Measurements from ENCODE around the gene EEF1G. TPM values are rescaled to one million over a fixed set of nuclear protein-coding genes. Genes with fewer than 3 reads are reported as not detected.

Gene EEF1G
- total RNA-seq, 1 experiment from 2014 or later: 1,667 TPM

DNA sequence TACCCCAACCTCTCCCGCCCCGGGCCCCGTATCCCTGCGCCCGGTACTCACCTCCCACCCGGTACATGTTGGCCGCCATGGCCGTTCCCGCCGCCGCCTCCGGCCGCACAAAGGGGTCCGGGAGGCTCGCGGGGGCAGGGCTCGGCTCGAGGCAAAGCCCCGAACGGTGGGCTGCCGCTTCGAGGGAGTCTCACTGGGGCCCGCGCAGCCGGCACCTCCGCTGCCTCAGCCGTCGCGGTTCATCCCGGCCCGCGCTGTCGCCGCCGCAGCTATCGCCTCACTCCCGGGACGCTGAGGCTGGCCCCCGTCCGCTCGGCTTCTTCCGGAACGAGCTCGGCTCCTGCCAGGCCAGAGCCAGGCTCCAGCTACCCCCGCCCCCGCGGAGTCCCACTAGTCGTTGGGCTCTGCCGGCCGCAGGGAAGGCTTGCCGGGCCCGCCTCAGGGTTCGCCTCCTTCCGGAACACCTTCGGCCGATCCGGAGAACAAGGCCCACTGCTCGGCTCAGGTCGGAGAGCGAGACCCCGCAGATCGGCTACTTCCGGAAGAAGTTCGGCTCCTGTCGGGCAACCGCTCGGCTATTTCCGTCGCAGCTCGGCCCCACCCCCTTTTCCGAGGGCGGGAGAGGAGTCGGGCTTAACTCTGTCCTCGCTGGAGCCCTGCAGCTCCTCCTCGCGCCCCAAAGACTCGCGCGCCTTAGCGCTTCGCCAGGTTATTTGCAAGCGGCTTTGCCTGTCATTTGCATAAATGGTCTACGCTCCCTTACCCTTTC lies 27.9 kb upstream of the EEF1G start, which contains the start of gene MTA2 (continued):
- TF ChIP-seq, protein P1, sequence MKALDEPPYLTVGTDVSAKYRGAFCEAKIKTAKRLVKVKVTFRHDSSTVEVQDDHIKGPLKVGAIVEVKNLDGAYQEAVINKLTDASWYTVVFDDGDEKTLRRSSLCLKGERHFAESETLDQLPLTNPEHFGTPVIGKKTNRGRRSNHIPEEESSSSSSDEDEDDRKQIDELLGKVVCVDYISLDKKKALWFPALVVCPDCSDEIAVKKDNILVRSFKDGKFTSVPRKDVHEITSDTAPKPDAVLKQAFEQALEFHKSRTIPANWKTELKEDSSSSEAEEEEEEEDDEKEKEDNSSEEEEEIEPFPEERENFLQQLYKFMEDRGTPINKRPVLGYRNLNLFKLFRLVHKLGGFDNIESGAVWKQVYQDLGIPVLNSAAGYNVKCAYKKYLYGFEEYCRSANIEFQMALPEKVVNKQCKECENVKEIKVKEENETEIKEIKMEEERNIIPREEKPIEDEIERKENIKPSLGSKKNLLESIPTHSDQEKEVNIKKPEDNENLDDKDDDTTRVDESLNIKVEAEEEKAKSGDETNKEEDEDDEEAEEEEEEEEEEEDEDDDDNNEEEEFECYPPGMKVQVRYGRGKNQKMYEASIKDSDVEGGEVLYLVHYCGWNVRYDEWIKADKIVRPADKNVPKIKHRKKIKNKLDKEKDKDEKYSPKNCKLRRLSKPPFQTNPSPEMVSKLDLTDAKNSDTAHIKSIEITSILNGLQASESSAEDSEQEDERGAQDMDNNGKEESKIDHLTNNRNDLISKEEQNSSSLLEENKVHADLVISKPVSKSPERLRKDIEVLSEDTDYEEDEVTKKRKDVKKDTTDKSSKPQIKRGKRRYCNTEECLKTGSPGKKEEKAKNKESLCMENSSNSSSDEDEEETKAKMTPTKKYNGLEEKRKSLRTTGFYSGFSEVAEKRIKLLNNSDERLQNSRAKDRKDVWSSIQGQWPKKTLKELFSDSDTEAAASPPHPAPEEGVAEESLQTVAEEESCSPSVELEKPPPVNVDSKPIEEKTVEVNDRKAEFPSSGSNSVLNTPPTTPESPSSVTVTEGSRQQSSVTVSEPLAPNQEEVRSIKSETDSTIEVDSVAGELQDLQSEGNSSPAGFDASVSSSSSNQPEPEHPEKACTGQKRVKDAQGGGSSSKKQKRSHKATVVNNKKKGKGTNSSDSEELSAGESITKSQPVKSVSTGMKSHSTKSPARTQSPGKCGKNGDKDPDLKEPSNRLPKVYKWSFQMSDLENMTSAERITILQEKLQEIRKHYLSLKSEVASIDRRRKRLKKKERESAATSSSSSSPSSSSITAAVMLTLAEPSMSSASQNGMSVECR (CRISPR knock-in tag; IDR thresholded peaks at IDR 0.05; ENCODE audit: borderline replicate concordance): peak; percentile 84; the same call in 1 of the 2 replicates
- no peak for TF ChIP-seq RORB (CRISPR knock-in tag; IDR thresholded peaks at IDR 0.05)
- TF ChIP-seq, protein P2, sequence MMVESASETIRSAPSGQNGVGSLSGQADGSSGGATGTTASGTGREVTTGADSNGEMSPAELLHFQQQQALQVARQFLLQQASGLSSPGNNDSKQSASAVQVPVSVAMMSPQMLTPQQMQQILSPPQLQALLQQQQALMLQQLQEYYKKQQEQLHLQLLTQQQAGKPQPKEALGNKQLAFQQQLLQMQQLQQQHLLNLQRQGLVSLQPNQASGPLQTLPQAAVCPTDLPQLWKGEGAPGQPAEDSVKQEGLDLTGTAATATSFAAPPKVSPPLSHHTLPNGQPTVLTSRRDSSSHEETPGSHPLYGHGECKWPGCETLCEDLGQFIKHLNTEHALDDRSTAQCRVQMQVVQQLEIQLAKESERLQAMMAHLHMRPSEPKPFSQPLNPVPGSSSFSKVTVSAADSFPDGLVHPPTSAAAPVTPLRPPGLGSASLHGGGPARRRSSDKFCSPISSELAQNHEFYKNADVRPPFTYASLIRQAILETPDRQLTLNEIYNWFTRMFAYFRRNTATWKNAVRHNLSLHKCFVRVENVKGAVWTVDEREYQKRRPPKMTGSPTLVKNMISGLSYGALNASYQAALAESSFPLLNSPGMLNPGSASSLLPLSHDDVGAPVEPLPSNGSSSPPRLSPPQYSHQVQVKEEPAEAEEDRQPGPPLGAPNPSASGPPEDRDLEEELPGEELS (CRISPR knock-in tag; IDR thresholded peaks at IDR 0.05): peak; percentile 9; the same call in 1 of the 2 replicates
- no peak for TF ChIP-seq KAT7 (CRISPR knock-in tag; IDR thresholded peaks at IDR 0.05; ENCODE audit: borderline replicate concordance)
- 0 out of 2 replicates have a peak, but pooled peaks have one; percentile 25 for TF ChIP-seq ETV6 (CRISPR knock-in tag; IDR thresholded peaks at IDR 0.05)
- TF ChIP-seq MYBL2 (CRISPR knock-in tag; IDR thresholded peaks at IDR 0.05): peak; percentile 66; the same call in 1 of the 2 replicates
- no peak for TF ChIP-seq ATF1 (CRISPR knock-in tag; IDR thresholded peaks at IDR 0.05)
- TF ChIP-seq NR1H2 (CRISPR knock-in tag; IDR thresholded peaks at IDR 0.05): no peak
- peak; percentile 26; the same call in 1 of the 2 replicates for TF ChIP-seq RELA (CRISPR knock-in tag; IDR thresholded peaks at IDR 0.05; ENCODE audit: borderline replicate concordance)
- TF ChIP-seq, protein P3, sequence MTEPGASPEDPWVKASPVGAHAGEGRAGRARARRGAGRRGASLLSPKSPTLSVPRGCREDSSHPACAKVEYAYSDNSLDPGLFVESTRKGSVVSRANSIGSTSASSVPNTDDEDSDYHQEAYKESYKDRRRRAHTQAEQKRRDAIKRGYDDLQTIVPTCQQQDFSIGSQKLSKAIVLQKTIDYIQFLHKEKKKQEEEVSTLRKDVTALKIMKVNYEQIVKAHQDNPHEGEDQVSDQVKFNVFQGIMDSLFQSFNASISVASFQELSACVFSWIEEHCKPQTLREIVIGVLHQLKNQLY (CRISPR knock-in tag; IDR thresholded peaks at IDR 0.05): no peak
- TF ChIP-seq ESRRA (CRISPR knock-in tag; IDR thresholded peaks at IDR 0.05; ENCODE audit: borderline replicate concordance): 0 out of 2 replicates have a peak, but pooled peaks have one; percentile 45
- TF ChIP-seq, protein P4, sequence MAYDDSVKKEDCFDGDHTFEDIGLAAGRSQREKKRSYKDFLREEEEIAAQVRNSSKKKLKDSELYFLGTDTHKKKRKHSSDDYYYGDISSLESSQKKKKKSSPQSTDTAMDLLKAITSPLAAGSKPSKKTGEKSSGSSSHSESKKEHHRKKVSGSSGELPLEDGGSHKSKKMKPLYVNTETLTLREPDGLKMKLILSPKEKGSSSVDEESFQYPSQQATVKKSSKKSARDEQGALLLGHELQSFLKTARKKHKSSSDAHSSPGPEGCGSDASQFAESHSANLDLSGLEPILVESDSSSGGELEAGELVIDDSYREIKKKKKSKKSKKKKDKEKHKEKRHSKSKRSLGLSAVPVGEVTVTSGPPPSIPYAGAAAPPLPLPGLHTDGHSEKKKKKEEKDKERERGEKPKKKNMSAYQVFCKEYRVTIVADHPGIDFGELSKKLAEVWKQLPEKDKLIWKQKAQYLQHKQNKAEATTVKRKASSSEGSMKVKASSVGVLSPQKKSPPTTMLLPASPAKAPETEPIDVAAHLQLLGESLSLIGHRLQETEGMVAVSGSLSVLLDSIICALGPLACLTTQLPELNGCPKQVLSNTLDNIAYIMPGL (CRISPR knock-in tag; IDR thresholded peaks at IDR 0.05): peak; percentile 77; the same call in 1 of the 2 replicates
- TF ChIP-seq, protein P5, sequence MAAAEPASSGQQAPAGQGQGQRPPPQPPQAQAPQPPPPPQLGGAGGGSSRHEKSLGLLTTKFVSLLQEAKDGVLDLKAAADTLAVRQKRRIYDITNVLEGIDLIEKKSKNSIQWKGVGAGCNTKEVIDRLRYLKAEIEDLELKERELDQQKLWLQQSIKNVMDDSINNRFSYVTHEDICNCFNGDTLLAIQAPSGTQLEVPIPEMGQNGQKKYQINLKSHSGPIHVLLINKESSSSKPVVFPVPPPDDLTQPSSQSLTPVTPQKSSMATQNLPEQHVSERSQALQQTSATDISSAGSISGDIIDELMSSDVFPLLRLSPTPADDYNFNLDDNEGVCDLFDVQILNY (CRISPR knock-in tag; IDR thresholded peaks at IDR 0.05): peak; percentile 63
- TF ChIP-seq, protein P6, sequence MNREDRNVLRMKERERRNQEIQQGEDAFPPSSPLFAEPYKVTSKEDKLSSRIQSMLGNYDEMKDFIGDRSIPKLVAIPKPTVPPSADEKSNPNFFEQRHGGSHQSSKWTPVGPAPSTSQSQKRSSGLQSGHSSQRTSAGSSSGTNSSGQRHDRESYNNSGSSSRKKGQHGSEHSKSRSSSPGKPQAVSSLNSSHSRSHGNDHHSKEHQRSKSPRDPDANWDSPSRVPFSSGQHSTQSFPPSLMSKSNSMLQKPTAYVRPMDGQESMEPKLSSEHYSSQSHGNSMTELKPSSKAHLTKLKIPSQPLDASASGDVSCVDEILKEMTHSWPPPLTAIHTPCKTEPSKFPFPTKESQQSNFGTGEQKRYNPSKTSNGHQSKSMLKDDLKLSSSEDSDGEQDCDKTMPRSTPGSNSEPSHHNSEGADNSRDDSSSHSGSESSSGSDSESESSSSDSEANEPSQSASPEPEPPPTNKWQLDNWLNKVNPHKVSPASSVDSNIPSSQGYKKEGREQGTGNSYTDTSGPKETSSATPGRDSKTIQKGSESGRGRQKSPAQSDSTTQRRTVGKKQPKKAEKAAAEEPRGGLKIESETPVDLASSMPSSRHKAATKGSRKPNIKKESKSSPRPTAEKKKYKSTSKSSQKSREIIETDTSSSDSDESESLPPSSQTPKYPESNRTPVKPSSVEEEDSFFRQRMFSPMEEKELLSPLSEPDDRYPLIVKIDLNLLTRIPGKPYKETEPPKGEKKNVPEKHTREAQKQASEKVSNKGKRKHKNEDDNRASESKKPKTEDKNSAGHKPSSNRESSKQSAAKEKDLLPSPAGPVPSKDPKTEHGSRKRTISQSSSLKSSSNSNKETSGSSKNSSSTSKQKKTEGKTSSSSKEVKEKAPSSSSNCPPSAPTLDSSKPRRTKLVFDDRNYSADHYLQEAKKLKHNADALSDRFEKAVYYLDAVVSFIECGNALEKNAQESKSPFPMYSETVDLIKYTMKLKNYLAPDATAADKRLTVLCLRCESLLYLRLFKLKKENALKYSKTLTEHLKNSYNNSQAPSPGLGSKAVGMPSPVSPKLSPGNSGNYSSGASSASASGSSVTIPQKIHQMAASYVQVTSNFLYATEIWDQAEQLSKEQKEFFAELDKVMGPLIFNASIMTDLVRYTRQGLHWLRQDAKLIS (CRISPR knock-in tag; IDR thresholded peaks at IDR 0.05; ENCODE audit: borderline replicate concordance): no peak
- TF ChIP-seq, protein P7, sequence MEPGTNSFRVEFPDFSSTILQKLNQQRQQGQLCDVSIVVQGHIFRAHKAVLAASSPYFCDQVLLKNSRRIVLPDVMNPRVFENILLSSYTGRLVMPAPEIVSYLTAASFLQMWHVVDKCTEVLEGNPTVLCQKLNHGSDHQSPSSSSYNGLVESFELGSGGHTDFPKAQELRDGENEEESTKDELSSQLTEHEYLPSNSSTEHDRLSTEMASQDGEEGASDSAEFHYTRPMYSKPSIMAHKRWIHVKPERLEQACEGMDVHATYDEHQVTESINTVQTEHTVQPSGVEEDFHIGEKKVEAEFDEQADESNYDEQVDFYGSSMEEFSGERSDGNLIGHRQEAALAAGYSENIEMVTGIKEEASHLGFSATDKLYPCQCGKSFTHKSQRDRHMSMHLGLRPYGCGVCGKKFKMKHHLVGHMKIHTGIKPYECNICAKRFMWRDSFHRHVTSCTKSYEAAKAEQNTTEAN (CRISPR knock-in tag; IDR thresholded peaks at IDR 0.05): no peak; the same call in 1 of the 2 replicates
- no peak for TF ChIP-seq SMAD3 (CRISPR knock-in tag; IDR thresholded peaks at IDR 0.05; ENCODE audit: borderline replicate concordance)
- peak; percentile 75 for TF ChIP-seq SP1 (CRISPR knock-in tag; conservative IDR thresholded peaks at IDR 0.05)
- TF ChIP-seq FOXP1 (CRISPR knock-in tag; IDR thresholded peaks at IDR 0.05; ENCODE audit: borderline replicate concordance): peak; percentile 91
- TF ChIP-seq, protein P8, sequence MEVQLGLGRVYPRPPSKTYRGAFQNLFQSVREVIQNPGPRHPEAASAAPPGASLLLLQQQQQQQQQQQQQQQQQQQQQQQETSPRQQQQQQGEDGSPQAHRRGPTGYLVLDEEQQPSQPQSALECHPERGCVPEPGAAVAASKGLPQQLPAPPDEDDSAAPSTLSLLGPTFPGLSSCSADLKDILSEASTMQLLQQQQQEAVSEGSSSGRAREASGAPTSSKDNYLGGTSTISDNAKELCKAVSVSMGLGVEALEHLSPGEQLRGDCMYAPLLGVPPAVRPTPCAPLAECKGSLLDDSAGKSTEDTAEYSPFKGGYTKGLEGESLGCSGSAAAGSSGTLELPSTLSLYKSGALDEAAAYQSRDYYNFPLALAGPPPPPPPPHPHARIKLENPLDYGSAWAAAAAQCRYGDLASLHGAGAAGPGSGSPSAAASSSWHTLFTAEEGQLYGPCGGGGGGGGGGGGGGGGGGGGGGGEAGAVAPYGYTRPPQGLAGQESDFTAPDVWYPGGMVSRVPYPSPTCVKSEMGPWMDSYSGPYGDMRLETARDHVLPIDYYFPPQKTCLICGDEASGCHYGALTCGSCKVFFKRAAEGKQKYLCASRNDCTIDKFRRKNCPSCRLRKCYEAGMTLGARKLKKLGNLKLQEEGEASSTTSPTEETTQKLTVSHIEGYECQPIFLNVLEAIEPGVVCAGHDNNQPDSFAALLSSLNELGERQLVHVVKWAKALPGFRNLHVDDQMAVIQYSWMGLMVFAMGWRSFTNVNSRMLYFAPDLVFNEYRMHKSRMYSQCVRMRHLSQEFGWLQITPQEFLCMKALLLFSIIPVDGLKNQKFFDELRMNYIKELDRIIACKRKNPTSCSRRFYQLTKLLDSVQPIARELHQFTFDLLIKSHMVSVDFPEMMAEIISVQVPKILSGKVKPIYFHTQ (CRISPR knock-in tag; IDR thresholded peaks at IDR 0.05): no peak

Measured in WTC11 (cell line).